HEK293T (cell line): Measurements from ENCODE around the gene IER5L.

ENCODE experiments used
- CTCF ChIA-PET: fragments of 350-600 bp; formaldehyde crosslinking; extraction: SDS; loops from one replicate; lab custom pipeline; 2021; ENCODE audit warnings: antibody characterized with exemption, inconsistent platforms; lab: Yijun Ruan, JAX
- POLR2A ChIA-PET: fragments of 350-600 bp; formaldehyde crosslinking; extraction: SDS; loops from one replicate; lab custom pipeline; 2020; ENCODE audit warnings: antibody characterized with exemption, inconsistent platforms; lab: Yijun Ruan, JAX
- DNase-seq: peaks from one replicate; pipeline ENCODE4 v3.0.0; 2012; ENCODE audit warnings: mixed read lengths; ENCODE audit errors: extremely low spot score
- ARNT ChIP-seq: fragments of 450-650 bp; IDR thresholded peaks from 2 replicates; pipeline ENCODE4 v1.6.1; 2017; ENCODE audit warnings: mild to moderate bottlenecking
- BHLHE40 ChIP-seq: fragments of 450-650 bp; IDR thresholded peaks from 2 replicates; pipeline ENCODE4 v1.6.1; 2016; ENCODE audit warnings: mild to moderate bottlenecking, moderate library complexity, borderline replicate concordance
- CTBP1 ChIP-seq: fragments of 450-650 bp; IDR thresholded peaks from 2 replicates; pipeline ENCODE4 v1.6.1; 2016; ENCODE audit warnings: borderline replicate concordance
- ELF4 ChIP-seq: fragments of 450-650 bp; IDR thresholded peaks from 2 replicates; pipeline ENCODE4 v1.6.1; 2017; ENCODE audit warnings: antibody characterized with exemption
- FOXA1 ChIP-seq: fragments of 450-650 bp; IDR thresholded peaks from 2 replicates; pipeline ENCODE4 v1.6.1; 2016; ENCODE audit warnings: mild to moderate bottlenecking
- FOXK2 ChIP-seq: fragments of 450-650 bp; IDR thresholded peaks from 2 replicates; pipeline ENCODE4 v1.6.1; 2016; ENCODE audit warnings: mild to moderate bottlenecking
- FOXM1 ChIP-seq: fragments of 450-650 bp; IDR thresholded peaks from 2 replicates; pipeline ENCODE4 v1.6.1; 2017; ENCODE audit warnings: mild to moderate bottlenecking, borderline replicate concordance
- HDGF ChIP-seq: fragments of 450-650 bp; IDR thresholded peaks from 2 replicates; pipeline ENCODE4 v1.6.1; 2017; ENCODE audit warnings: antibody characterized with exemption, borderline replicate concordance
- L3MBTL2 ChIP-seq: fragments of 450-650 bp; conservative IDR thresholded peaks from 2 replicates; pipeline ENCODE4 v1.6.1; 2016; ENCODE audit warnings: mild to moderate bottlenecking
- LEF1 ChIP-seq: fragments of 450-650 bp; IDR thresholded peaks from 2 replicates; pipeline ENCODE4 v1.6.1; 2017; ENCODE audit warnings: mild to moderate bottlenecking, borderline replicate concordance
- NFRKB ChIP-seq: fragments of 450-650 bp; IDR thresholded peaks from 2 replicates; pipeline ENCODE4 v1.6.1; 2016; ENCODE audit warnings: mild to moderate bottlenecking, moderate library complexity
- PKNOX1 ChIP-seq: fragments of 450-650 bp; IDR thresholded peaks from 2 replicates; pipeline ENCODE4 v1.6.1; 2016
- SP1 ChIP-seq: fragments of 450-650 bp; IDR thresholded peaks from 2 replicates; pipeline ENCODE4 v1.6.1; 2017
- SUZ12 ChIP-seq: fragments of 450-650 bp; IDR thresholded peaks from 2 replicates; pipeline ENCODE4 v1.6.1; 2016; ENCODE audit warnings: mild to moderate bottlenecking
- TARDBP ChIP-seq: fragments of 450-650 bp; IDR thresholded peaks from 2 replicates; pipeline ENCODE4 v1.6.1; 2016
- ZNF384 ChIP-seq: fragments of 450-650 bp; IDR thresholded peaks from 2 replicates; pipeline ENCODE4 v1.6.1; 2016

Gene IER5L

GRCh38 chr9:129213551-129213950, 35.5 kb upstream of the IER5L start:
- ChIA-PET POLR2A (no interaction called here), CTCF (no interaction called here)

GRCh38 chr9:129211686-129212085, 33.6 kb upstream of the IER5L start:
- CTCF ChIA-PET, result interaction anchor here (0.6 kb wide), 1 partner anchor 399 kb away, joined by 3 read pairs; no protein-coding TSS in a partner anchor
- DNase-seq, result no peak

More at GRCh38 chr9:129213551-129213950, 35.5 kb upstream of the IER5L start:
- no peak for DNase-seq
- no peak for TF ChIP-seq ZNF384
- no peak for TF ChIP-seq CTBP1
- no peak for TF ChIP-seq FOXA1

GRCh38 chr9:129210125-129210524, 32.1 kb upstream of the IER5L start:
- CTCF ChIA-PET, result no interaction called here
- no peak for DNase-seq
- TF ChIP-seq LEF1, result no peak
- no peak for TF ChIP-seq FOXK2
- no peak for TF ChIP-seq ELF4
- TF ChIP-seq FOXM1, result no peak
- POLR2A ChIA-PET, result no interaction called here

More at GRCh38 chr9:129211686-129212085, 33.6 kb upstream of the IER5L start:
- no peak for TF ChIP-seq ZNF384
- no peak for TF ChIP-seq LEF1
- TF ChIP-seq BHLHE40, result no peak
- no peak for TF ChIP-seq SP1
- no peak for TF ChIP-seq ARNT
- no peak for TF ChIP-seq FOXM1
- no peak for TF ChIP-seq SUZ12
- TF ChIP-seq NFRKB, result no peak
- TF ChIP-seq FOXK2, result no peak
- TF ChIP-seq CTBP1, result no peak
- no peak for TF ChIP-seq HDGF
- no peak for TF ChIP-seq ELF4
- TF ChIP-seq TARDBP, result no peak
- no peak for TF ChIP-seq FOXA1
- TF ChIP-seq L3MBTL2, result no peak
- POLR2A ChIA-PET, result no interaction called here

- ChIA-PET CTCF (no interaction called here), POLR2A (no interaction called here)
- TF ChIP-seq FOXK2 (no peak), ARNT (no peak), SUZ12 (no peak), SP1 (no peak), BHLHE40 (no peak), FOXA1 (no peak), FOXM1 (no peak), ZNF384 (no peak), L3MBTL2 (no peak), ELF4 (no peak), HDGF (no peak), CTBP1 (no peak), TARDBP (no peak), NFRKB (no peak), PKNOX1 (no peak), LEF1 (no peak)
- no peak for DNase-seq
These were observed 31.5 kb upstream of the IER5L start for GRCh38 chr9:129209580-129209979.

- POLR2A ChIA-PET, result no interaction called here
- no peak for DNase-seq
- CTCF ChIA-PET, result no interaction called here
- no peak for TF ChIP-seq NFRKB
- TF ChIP-seq PKNOX1, result no peak
- no peak for TF ChIP-seq FOXA1
- no peak for TF ChIP-seq CTBP1
- TF ChIP-seq FOXM1, result no peak
- TF ChIP-seq LEF1, result no peak
- no peak for TF ChIP-seq L3MBTL2
These were observed 31.0 kb upstream of the IER5L start for GRCh38 chr9:129209109-129209508.

GRCh38 chr9:129208207-129209032, 30.4 kb upstream of the IER5L start:
- POLR2A ChIA-PET, result no interaction called here

More at GRCh38 chr9:129208207-129209032, 30.4 kb upstream of the IER5L start:
- DNase-seq, result no peak
- CTCF ChIA-PET, result no interaction called here
- TF ChIP-seq FOXK2 (no peak), CTBP1 (no peak), LEF1 (no peak), BHLHE40 (no peak), SUZ12 (no peak), NFRKB (no peak), TARDBP (no peak), FOXA1 (no peak), L3MBTL2 (no peak), SP1 (no peak), ARNT (no peak), ELF4 (no peak), PKNOX1 (no peak), ZNF384 (no peak), HDGF (no peak), FOXM1 (no peak)
